HG03025 (cell line): ENCODE results near the gene PITPNB.

Experiments
- ATAC-seq: cut with Tn5 transposase; IDR thresholded peaks from one replicate; pipeline ENCODE4 v1.9.1; 2021; ENCODE audit warnings: mild to moderate bottlenecking, moderate library complexity; ENCODE audit not compliant: unreplicated experiment, low FRiP score

The PITPNB gene

GRCh38 chr22:27863556-27863955 lies 55.5 kb downstream of the PITPNB start:
- ATAC-seq: no peak

- ATAC-seq: no peak
Measured at GRCh38 chr22:27863001-27863400, 56.1 kb downstream of the PITPNB start.

DNA sequence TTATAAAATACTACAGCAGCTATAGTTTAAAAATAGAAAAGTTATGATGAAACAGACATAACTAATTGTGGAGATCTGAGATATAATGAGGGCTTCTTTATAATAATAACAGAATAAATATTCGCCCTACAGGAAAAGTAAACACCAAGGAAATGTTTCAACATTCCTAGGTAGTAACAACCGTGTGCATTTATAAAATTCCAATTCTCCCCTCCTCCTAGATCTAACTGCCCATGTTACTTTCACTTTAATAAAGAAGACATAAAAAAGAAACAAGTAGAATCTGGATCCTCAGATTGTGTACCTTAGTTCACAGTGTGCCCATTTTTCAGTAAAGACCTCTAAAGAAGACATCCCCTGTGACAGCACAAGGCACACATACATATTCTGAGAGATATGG lies 59.7 kb downstream of the PITPNB start:
- ATAC-seq: no peak

DNA sequence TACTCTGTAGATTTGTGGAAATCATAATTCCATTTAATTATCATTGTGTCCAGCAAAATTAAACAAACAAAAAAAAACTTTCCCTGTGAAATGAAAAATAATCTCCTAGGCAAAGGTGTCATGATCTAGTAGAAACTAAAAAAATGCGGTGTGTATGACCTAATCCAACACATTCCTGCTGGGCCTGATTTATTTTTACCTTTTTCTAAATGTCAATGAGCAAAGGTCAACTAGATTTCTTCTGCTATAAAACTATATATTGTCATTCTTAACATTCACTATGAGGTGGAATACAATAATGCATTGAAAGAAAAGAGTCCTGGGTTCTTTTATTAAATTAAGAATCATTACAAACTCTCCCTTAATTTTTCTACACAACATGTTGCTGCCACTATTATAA lies 60.4 kb downstream of the PITPNB start:
- no peak for ATAC-seq

GRCh38 chr22:27857443-27857842 lies 61.6 kb downstream of the PITPNB start:
- no peak for ATAC-seq

- ATAC-seq: no peak
Measured at GRCh38 chr22:27856386-27856785, 62.7 kb downstream of the PITPNB start.

DNA sequence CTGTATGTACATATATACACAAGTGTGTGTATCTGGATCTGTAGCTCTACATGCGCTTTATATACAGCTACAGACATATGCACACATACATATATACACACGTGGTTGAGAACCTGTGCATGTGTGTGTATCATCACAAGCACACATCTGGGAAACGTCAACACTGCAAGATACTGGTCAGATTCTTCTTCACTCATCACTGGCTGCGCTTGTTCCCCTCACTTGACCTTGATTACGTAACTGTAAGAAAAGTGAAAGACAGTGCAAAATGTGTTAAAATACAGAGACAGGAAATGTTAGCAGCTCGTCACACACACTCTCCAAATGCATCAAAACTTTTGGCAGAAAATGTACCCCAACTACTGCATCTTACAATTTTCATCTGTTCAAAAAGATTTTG lies 65.6 kb downstream of the PITPNB start:
- no peak for ATAC-seq

- no peak for ATAC-seq
Measured at GRCh38 chr22:27851974-27852746, 66.9 kb downstream of the PITPNB start.

DNA sequence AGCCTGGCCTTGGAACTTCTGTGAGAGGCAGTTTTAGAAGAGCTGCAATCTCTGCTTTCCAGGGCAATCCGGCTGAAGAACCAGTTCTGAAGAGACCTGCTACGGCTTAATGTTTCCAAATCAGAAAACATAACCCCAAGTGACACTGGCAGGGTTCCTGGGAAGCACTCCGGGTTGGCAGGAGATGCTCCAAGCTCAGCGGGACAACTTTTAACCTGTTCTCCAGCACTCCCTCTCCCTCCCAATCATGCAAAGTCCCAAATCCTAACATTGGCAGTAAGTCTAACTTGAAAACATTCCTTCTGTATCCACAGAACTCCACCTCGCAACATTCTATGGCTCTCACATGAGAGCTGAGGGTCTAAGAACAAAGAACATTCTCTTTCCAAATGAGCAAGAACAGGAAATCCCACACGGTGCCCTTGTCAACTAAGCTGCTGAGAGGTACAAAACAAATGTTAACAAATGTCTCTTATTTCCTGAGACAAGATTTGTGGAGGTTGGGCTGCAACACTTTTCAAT lies 69.0 kb downstream of the PITPNB start:
- ATAC-seq: no peak

DNA sequence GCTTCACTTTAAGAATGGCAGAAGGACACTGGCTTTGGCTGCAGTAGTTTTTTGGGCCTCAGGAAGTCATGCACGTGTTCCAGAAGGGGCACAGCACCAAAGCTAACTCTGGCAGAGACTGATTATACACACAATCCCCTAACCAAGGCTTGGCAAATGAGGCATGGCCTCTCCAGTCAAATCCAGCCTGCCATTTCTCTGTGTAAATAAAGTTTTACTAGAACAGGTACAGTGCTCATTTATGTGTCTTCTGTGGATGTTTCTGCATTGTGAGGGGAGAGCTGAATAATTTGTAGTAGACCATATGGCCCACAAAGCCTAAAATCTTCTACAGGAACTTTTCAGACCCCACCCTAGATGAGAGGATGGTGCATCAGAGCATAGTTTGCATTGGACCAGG lies 71.1 kb downstream of the PITPNB start:
- no peak for ATAC-seq

GRCh38 chr22:27846910-27847309 lies 72.1 kb downstream of the PITPNB start:
- no peak for ATAC-seq

DNA sequence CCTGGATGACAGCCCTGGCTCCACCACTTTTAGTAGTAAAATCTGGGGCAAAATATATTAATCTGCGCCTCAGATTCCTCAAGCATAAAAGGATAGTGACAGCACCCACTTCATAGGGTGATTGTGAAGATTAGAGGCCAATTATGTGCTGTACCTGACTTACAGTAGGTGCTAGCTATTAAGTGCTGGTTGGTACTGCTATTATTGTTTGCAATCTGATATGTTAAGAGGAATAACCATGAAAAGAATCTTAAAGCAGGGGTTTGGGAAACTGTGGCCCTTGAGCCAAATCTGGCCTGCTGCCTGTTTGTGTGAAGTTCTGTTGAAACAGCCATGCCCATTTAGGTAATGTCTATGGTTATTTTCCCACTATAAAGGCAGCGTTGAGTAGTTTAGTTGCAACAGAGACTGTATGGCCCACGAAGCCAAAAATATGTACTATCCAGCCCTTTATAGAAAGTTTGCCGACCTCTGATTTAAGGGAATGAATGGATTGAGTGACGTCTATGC lies 72.8 kb downstream of the PITPNB start:
- no peak for ATAC-seq

GRCh38 chr22:27845644-27846043 lies 73.4 kb downstream of the PITPNB start:
- no peak for ATAC-seq

DNA sequence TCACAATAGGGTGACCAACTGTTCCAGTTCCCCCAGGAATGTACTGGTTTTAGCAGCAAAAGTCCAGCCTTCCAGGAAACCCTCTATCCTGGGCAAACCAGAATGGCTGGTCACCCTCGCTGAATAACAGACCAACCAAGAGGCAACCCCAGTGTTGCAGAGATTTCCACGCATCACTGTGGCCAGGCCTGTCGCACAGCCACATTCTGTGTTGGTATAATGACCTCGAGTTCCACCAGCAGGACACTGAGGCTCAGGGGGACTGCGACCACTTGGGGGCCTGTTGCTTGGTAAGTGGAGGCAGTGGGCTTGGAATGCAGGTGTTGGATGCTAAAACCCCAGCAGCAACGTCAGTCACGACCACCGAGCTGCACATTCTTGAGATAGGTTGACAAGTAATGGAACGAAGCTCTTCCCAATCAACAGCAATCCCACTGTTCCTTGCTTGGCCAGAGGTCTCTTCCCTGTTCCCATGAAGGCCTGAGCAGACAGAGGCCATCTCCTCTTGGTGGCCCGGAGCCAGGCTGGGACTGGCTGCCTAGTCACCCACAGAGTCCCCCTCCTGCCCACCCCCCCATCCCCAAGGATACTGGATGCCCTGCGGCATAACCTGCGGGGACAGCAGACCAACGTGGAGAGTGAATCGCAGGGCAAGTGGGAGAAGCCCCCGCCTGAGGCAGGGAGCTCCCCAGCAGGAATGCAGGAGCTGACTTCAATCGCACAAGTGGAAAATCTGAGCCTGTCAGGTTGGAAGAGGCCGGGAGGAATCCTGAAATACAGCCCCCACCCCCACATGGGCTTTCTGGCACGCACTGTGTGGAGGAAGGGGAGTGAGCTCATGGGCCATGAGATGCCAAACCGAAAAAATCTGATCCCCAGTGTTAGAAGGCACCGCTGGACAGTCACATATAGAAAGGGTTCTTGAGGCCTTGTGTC lies 74.1 kb downstream of the PITPNB start:
- no peak for ATAC-seq

DNA sequence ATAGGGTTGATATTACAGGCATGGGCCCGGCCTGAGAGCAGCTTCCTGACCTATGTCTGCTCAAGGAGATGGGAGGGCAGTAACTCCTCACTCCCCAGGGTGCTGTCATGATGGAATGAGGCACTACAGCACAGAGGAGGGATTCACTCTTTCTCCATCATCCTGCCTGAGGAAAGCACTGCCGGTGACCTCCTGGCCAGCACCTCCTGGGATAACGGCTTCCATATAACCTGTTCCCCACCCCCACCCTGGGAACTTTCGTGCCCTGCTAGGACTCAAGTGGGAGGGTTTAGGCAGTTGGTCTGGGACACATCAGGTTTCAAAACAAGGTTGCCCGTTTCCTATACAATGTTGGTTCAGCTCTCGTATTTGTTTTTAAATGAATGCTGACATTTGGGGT lies 74.8 kb downstream of the PITPNB start:
- ATAC-seq: no peak

DNA sequence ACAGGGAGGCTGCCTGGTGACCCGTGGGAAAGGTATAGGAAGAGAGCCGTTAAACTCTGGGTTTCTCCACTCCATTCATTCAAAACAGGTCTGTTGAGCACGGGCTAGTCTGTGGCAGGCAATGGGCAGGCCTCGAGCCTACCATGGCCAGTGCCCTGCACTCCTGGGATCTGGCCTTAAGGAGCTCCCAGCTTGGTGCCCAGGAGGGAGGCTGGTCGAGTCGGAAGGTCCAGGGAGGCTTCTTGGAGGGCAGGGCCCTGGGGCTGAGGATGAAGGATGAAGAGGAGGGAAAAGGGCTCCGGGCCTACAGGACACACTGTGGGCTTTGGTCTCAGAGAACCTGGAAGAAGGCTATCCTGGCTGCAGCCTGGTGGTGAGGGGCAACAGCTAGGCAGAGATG lies 75.6 kb downstream of the PITPNB start:
- no peak for ATAC-seq

DNA sequence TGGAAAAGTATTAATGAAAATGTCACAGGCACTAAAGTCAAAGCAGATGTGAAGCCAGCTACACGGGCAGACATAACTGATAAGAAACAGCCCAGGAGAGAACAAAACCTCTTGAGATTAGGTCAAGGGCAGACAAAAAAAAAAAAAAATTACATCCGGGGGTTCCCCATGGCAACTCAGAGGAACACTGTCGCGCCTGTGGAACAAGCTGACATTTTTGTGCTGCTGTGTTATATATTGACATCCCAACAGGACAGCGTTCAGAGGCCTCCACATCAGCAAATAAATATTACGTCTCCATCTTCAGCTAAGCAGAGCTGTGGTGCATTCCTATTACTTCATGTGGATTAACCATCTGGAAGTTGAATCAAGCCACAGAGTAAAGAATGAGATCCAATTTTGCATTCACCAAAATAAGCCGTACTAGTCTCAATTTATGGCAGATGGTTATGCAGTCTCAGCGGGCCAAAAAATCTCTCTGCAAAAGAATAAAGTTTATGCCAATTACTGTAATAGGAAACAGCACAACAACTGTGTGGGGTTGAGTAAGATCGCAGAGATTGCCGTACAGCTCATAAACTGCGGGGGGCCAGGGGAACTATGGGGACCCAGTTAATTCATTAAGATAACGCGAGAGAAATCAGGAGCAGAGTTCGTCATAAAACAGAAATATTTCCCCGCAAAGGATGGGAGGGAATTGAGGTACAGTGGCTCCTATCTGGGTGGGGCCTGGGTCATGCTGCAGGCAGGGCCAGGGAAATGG lies 76.2 kb downstream of the PITPNB start:
- ATAC-seq: no peak

DNA sequence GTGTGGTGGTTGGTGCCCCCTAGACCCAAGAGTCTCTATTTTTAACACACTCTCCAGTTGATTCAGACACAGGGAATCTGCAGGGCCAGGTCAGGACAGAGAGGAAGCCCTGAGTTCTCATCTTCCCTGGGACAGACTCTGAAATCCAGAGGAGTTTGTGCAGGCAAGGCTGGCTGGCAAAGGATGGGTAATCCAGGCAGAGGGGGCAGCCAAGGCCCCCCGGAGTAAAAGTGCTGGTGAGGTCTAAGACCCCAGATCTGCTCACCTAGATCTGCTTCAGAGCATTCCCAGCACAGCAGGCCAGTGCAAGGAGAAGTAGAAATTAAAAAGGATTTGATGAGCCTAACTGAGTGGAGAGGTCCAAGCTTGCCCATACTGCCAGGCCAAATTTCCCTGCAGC lies 76.9 kb downstream of the PITPNB start:
- no peak for ATAC-seq

- no peak for ATAC-seq
Measured at GRCh38 chr22:27840436-27840835, 78.6 kb downstream of the PITPNB start.

DNA sequence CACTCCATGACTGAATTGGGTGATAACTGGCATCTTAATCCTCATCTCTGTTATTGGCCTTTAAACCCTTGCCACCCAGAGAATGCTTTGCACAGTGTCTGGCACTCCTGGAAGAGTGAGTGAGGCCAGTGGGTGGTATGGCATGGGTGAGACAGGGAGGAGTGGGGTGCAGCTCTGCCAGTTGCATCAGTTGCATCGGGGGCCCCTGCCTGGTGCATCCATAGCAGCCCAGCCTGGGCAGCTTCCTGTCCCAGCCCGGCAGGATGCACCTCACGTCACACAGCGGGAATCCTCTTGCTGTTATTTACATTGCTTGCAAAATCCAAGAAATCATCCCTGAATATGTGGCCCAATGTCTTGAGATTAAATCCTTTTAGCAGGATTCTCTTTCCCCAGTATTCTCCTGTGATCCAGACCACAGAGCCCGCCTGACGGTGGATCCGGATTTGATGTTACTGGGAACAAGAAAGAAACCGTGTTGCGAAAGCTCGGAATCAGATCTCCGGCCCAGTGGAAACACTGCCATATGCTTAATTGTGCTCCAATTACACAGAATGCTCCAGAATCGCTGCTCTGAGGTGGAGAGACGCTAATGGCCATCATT lies 79.9 kb downstream of the PITPNB start:
- ATAC-seq: no peak
